PFSK-1 (cell line): Measurements from ENCODE around the gene TRAK2.

Experiments
- FOXP2 ChIP-seq: optimal IDR thresholded peaks from 2 replicates; pipeline ENCODE3; 2011; ENCODE audit warnings: borderline replicate concordance, control low read depth, inconsistent platforms; ENCODE audit not compliant: insufficient read depth; ENCODE audit errors: extremely low read length, extremely low read depth
- POLR2AphosphoS5 ChIP-seq: IDR thresholded peaks from 2 replicates; pipeline ENCODE4 v1.6.1; 2012; ENCODE audit warnings: low read depth, mild to moderate bottlenecking, control low read depth, low read length, moderate library complexity
- REST ChIP-seq, 2 experiments: IDR thresholded peaks; 2 replicates each; pipeline versions ENCODE4 v1.6.1 to v1.8.0; 2011 to 2012; ENCODE audit warnings: low read depth in 2 of 2, low read length in 2 of 2, control low read depth in 1 of 2, inconsistent platforms in 1 of 2, mild to moderate bottlenecking in 1 of 2, moderate library complexity in 1 of 2; ENCODE audit not compliant: insufficient read depth in 1 of 2
- SIN3A ChIP-seq: IDR thresholded peaks from 2 replicates; pipeline ENCODE4 v1.6.1; 2012; ENCODE audit warnings: mild to moderate bottlenecking, low read length, moderate library complexity, borderline replicate concordance; ENCODE audit not compliant: insufficient read depth
- TAF1 ChIP-seq: IDR thresholded peaks from 2 replicates; pipeline ENCODE4 v1.6.1; 2012; ENCODE audit warnings: low read length, control low read depth, borderline replicate concordance; ENCODE audit not compliant: insufficient read depth

Gene TRAK2

GRCh38 chr2:201383136-201383535, 68.1 kb downstream of the TRAK2 start:
- TF ChIP-seq REST (IDR thresholded peaks at IDR 0.05; ENCODE audit: insufficient read depth in 1 of 2, low read depth in 2 of 2, low read length in 2 of 2) (no peak), SIN3A (no peak), TAF1 (no peak), POLR2AphosphoS5 (no peak), FOXP2 (no peak)

GRCh38 chr2:201378496-201379397, 72.5 kb downstream of the TRAK2 start:
- TF ChIP-seq POLR2AphosphoS5 (no peak), REST (IDR thresholded peaks at IDR 0.05; ENCODE audit: insufficient read depth in 1 of 2, low read depth in 2 of 2, low read length in 2 of 2) (no peak), FOXP2 (no peak), TAF1 (no peak), SIN3A (no peak)

GRCh38 chr2:201377218-201377617, 74.0 kb downstream of the TRAK2 start:
- TF ChIP-seq FOXP2, result no peak
- no peak for TF ChIP-seq REST (IDR thresholded peaks at IDR 0.05; ENCODE audit: insufficient read depth in 1 of 2, low read depth in 2 of 2, low read length in 2 of 2)
- TF ChIP-seq SIN3A, result no peak

GRCh38 chr2:201369775-201370174, 81.5 kb downstream of the TRAK2 start:
- TF ChIP-seq SIN3A (no peak), POLR2AphosphoS5 (no peak), REST (IDR thresholded peaks at IDR 0.05; ENCODE audit: insufficient read depth in 1 of 2, low read depth in 2 of 2, low read length in 2 of 2) (no peak), TAF1 (no peak), FOXP2 (no peak)

GRCh38 chr2:201366146-201366545, 85.1 kb downstream of the TRAK2 start:
- TF ChIP-seq TAF1 (no peak), POLR2AphosphoS5 (no peak), FOXP2 (no peak), REST (IDR thresholded peaks at IDR 0.05; ENCODE audit: insufficient read depth in 1 of 2, low read depth in 2 of 2, low read length in 2 of 2) (no peak), SIN3A (no peak)
